ENCODE measurements around the gene HAVCR2. TPM values are rescaled to one million over a fixed set of nuclear protein-coding genes. Genes with fewer than 3 reads are reported as not detected.
A peak's percentile ranks its signal among the peaks of the same experiment; 100 is the strongest.

Gene HAVCR2
- total and polyA plus RNA-seq, 10 of the 15 experiments (the other 5 are each of a cell fraction or from before 2014, with no cell fraction given), result 5.2 to 7.5 (median 6.9) TPM

- in situ Hi-C loops (cut with MboI) (no loop called here), intact Hi-C loops (cut with micrococcal nuclease; ENCODE audit: unreplicated experiment) (loop anchor here (5.0 to 10.0 kb wide), 2 partner anchors 88 to 191 kb away; no protein-coding TSS in a partner anchor)
- ChIA-PET RAD21 (ENCODE audit: unreplicated experiment) (interaction anchor here (0.7 to 3.8 kb wide), 18 partner anchors 8 to 228 kb away, joined by 3 to 21 read pairs (median 5); partner anchors contain the start of gene MED7), SMC1A (ENCODE audit: uncharacterized antibody, unreplicated experiment) (interaction anchor here (0.7 to 6.2 kb wide), 26 partner anchors 8 to 646 kb away, joined by 3 to 54 read pairs (median 4); partner anchors contain the start of gene MED7), CTCF (interaction anchor here (0.8 to 4.1 kb wide), 12 partner anchors 16 to 299 kb away, joined by 3 to 51 read pairs (median 4); partner anchors contain the start of gene MED7), POLR2A (interaction anchor here (1.1 to 1.6 kb wide), 3 partner anchors 20 to 27 kb away, joined by 3 to 11 read pairs (median 5); partner anchors contain the start of gene MED7)
- 0 out of 2 replicates have a peak overlapping the region, but pooled peaks have one; percentile 23 for H3K4me2 ChIP-seq (ENCODE audit: control insufficient read depth, insufficient read depth)
- peak overlapping the region; percentile 90 for H3K27ac ChIP-seq (ENCODE audit: control insufficient read depth, insufficient read depth)
- DNase-seq (ENCODE audit: low read depth, low spot score), result no peak
- H3K4me3 ChIP-seq, result no peak overlapping the region
- H3K9ac ChIP-seq (ENCODE audit: control insufficient read depth, insufficient read depth, low read length), result peak overlapping the region; percentile 36; the same call in 1 of the 2 replicates
- no peak for FAIRE-seq
- TF ChIP-seq NR2F1 (conservative IDR thresholded peaks at IDR 0.05) (0 out of 2 replicates have a peak, but pooled peaks have one; percentile 5), RFX5 (IDR thresholded peaks at IDR 0.05; ENCODE audit: low read depth, low read length) (no peak)
- WGBS (ENCODE audit: insufficient coverage, insufficient replicate concordance, low lambda C conversion rate, missing lambda C conversion rate), result 86% methylated on average over 1 of the region's 1 CpG
- H4K20me1 ChIP-seq (ENCODE audit: control insufficient read depth, insufficient read depth), result no peaks in the 10 kb centered on the region
- no peaks in the 10 kb centered on the region; the same call in 2 of the 3 replicates for H3K9me3 ChIP-seq (replicated peaks; ENCODE audit: control insufficient read depth, insufficient read depth, low read length)
- H3K36me3 ChIP-seq (ENCODE audit: control insufficient read depth in 2 of 2, insufficient read depth in 2 of 2, low read length in 1 of 2), result no peaks in the 10 kb centered on the region
- ATAC-seq, result peak; percentile 19
- H3K79me2 ChIP-seq (ENCODE audit: control insufficient read depth, insufficient read depth, low read length), result no peaks in the 10 kb centered on the region
- BruUV-seq (replicated peaks), result no TSS peak
- H2AFZ ChIP-seq (ENCODE audit: control insufficient read depth, low read depth, low read length), result no peak overlapping the region; the same call in 1 of the 2 replicates
- H3K4me1 ChIP-seq (ENCODE audit: control insufficient read depth, insufficient read depth, low read length), result peaks cover 22% of the 10 kb centered on the region
- H3K27me3 ChIP-seq (replicated peaks in 1 of 2; ENCODE audit: control insufficient read depth in 2 of 2, insufficient read depth in 2 of 2, low read length in 1 of 2), result no peaks in the 10 kb centered on the region
Observed at GRCh38 chr5:157115502-157115901, 6.7 kb upstream of the HAVCR2 start.

- FAIRE-seq (no peak), ATAC-seq (peak; percentile 50), DNase-seq (ENCODE audit: low read depth, low spot score) (no peak)
- in situ Hi-C loops (cut with MboI) (no loop called here), intact Hi-C loops (cut with micrococcal nuclease; ENCODE audit: unreplicated experiment) (loop anchor here (5.0 to 10.0 kb wide), 2 partner anchors 88 to 190 kb away; no protein-coding TSS in a partner anchor)
- peak overlapping the region; percentile 90 for H3K27ac ChIP-seq (ENCODE audit: control insufficient read depth, insufficient read depth)
- H4K20me1 ChIP-seq (ENCODE audit: control insufficient read depth, insufficient read depth), result no peaks in the 10 kb centered on the region
- H3K36me3 ChIP-seq (ENCODE audit: control insufficient read depth in 2 of 2, insufficient read depth in 2 of 2, low read length in 1 of 2), result no peaks in the 10 kb centered on the region
- no peak overlapping the region for H3K4me3 ChIP-seq
- SMC1A ChIA-PET (ENCODE audit: uncharacterized antibody, unreplicated experiment), result interaction anchor here (0.7 to 6.2 kb wide), 14 partner anchors 7 to 235 kb away, joined by 3 to 54 read pairs (median 6); partner anchors contain the start of gene MED7
- CTCF ChIA-PET, result interaction anchor here (1.1 to 4.1 kb wide), 3 partner anchors 17 to 178 kb away, joined by 4 to 51 read pairs (median 4); no protein-coding TSS in a partner anchor
- POLR2A ChIA-PET, result interaction anchor here (1.1 to 1.2 kb wide), 2 partner anchors 19 to 20 kb away, joined by 3 to 5 read pairs; no protein-coding TSS in a partner anchor
- no peaks in the 10 kb centered on the region for H3K27me3 ChIP-seq (replicated peaks in 1 of 2; ENCODE audit: control insufficient read depth in 2 of 2, insufficient read depth in 2 of 2, low read length in 1 of 2)
- RAD21 ChIA-PET (ENCODE audit: unreplicated experiment), result interaction anchor here (0.8 to 3.8 kb wide), 5 partner anchors 17 to 227 kb away, joined by 3 to 21 read pairs (median 8); partner anchors contain the start of gene MED7
- no peak overlapping the region for H3K4me2 ChIP-seq (ENCODE audit: control insufficient read depth, insufficient read depth)
- no TSS peak for BruUV-seq (replicated peaks)
- H3K79me2 ChIP-seq (ENCODE audit: control insufficient read depth, insufficient read depth, low read length), result no peaks in the 10 kb centered on the region
- H3K4me1 ChIP-seq (ENCODE audit: control insufficient read depth, insufficient read depth, low read length), result peaks cover 22% of the 10 kb centered on the region
- H3K9ac ChIP-seq (ENCODE audit: control insufficient read depth, insufficient read depth, low read length), result no peak overlapping the region
- no peaks in the 10 kb centered on the region; the same call in 2 of the 3 replicates for H3K9me3 ChIP-seq (replicated peaks; ENCODE audit: control insufficient read depth, insufficient read depth, low read length)
- peak overlapping the region; percentile 11 for H2AFZ ChIP-seq (ENCODE audit: control insufficient read depth, low read depth, low read length)
- TF ChIP-seq LARP7 (IDR thresholded peaks at IDR 0.05), result no peak
- no peak for TF ChIP-seq RELB (IDR thresholded peaks at IDR 0.05; ENCODE audit: low read depth)
- no peak for TF ChIP-seq RBBP5 (conservative IDR thresholded peaks at IDR 0.05)
- TF ChIP-seq JUND (IDR thresholded peaks at IDR 0.05; ENCODE audit: low read depth, low read length), result no peak
- no peak for TF ChIP-seq SRF (IDR thresholded peaks at IDR 0.05; ENCODE audit: low read depth in 2 of 2, low read length in 2 of 2)
- peak; percentile 24; the same call in 1 of the 2 replicates for TF ChIP-seq RUNX3 (IDR thresholded peaks at IDR 0.05; ENCODE audit: low read length)
- TF ChIP-seq KDM1A (IDR thresholded peaks at IDR 0.05; ENCODE audit: borderline replicate concordance), result no peak
- TF ChIP-seq IRF5 (IDR thresholded peaks at IDR 0.05; ENCODE audit: borderline replicate concordance), result no peak
- no peak for TF ChIP-seq SKIL (IDR thresholded peaks at IDR 0.05; ENCODE audit: low read depth, poor library complexity, severe bottlenecking)
- no peak for TF ChIP-seq PAX5 (IDR thresholded peaks at IDR 0.05; ENCODE audit: borderline replicate concordance, low read depth, low read length)
Observed at GRCh38 chr5:157115012-157115411, 6.2 kb upstream of the HAVCR2 start.

Data from GM12878 (cell line).